Stimulated activated naive CD8-positive, alpha-beta T cell treated with anti-CD3 and anti-CD28 coated beads, Interleukin-15, amount 100 ng/mL, for 72 hours (primary cell): ENCODE data around the gene ZBTB5.
A peak's percentile ranks its signal among the peaks of the same experiment; 100 is the strongest.
"Not testable (repeated sequence)": the region's sequence is repeated elsewhere in the genome, so short reads cannot be mapped to it uniquely, and the experiment has no call there.

Experiments
- ATAC-seq: fragments of 150-1000 bp; cut with Tn5 transposase; 2 replicates; pipeline ENCODE4 v1.10.0; 2021; ENCODE audit warnings: mild to moderate bottlenecking, moderate library complexity
- DNase-seq, 2 donors: peaks; one replicate each; pipeline ENCODE4 v3.0.0; 2021 to 2022
- H3K27ac Mint-ChIP-seq, 2 donors: one replicate each; pipeline ENCODE4 v1.8.0; 2022; ENCODE audit warnings: mild to moderate bottlenecking in 2 of 2, mixed read lengths in 2 of 2, moderate library complexity in 2 of 2
- H3K27me3 Mint-ChIP-seq: one replicate; pipeline ENCODE4 v1.8.0; 2022; ENCODE audit warnings: mixed read lengths
- H3K4me1 Mint-ChIP-seq: one replicate; pipeline ENCODE4 v1.8.0; 2022; ENCODE audit warnings: mild to moderate bottlenecking, mixed read lengths
- H3K4me3 Mint-ChIP-seq, 2 donors: one replicate each; pipeline ENCODE4 v1.8.0; 2022; ENCODE audit warnings: mild to moderate bottlenecking in 2 of 2, mixed read lengths in 2 of 2, moderate library complexity in 1 of 2
- H3K9me3 Mint-ChIP-seq, 2 donors: one replicate each; pipeline ENCODE4 v1.8.0; 2022; ENCODE audit warnings: mixed read lengths in 2 of 2

ZBTB5 gene

DNA sequence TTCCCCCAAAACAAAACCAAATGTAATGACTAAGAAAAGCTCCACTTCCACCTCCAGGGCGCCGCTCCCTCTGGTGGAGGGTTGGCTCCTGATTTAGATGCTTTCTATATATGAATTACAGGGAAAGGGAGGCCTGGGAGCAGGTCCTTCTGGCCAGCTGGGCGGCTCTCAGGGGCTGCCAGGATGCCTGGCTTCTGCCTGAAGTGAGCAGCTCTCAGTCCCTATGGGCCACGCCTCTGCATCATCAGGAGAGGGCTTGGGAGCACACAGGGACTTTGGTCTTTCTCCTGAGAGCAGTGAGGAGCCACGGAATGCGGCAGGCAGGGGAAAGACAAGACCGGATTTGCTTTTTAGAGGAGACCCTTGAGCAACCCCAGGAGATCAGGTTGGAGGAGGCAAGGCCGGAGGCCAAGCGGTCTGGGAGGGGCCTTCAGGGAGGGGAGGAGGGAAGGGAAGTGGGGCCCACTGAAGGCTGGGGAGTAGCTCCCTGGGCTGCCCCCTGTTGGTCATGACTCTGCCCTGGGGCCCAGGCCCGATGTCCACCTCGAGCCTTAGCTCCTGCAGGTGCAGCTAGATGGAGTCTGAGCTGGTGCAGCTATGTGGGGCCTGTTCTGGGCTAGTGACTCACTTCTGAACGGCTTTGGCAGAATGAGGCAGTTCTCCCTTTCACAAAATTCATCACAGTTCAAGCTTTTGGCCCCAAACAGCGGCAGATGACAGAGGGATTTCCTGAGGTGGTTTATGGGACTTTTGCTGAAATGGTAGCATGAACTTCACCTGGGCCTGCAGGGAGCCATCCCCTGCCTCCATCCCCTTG, 54.1 kb downstream of the ZBTB5 start:
- peak; percentile 37 for ATAC-seq
- peak in 1 of 2 donors; percentile 25 for DNase-seq
- H3K9me3 Mint-ChIP-seq = no peaks in the 10 kb centered on the region
- peaks cover 13% of the 10 kb centered on the region for H3K27me3 Mint-ChIP-seq
- peaks cover 26% of the 10 kb centered on the region for H3K4me1 Mint-ChIP-seq
- no peak overlapping the region for H3K4me3 Mint-ChIP-seq
- peak overlapping the region; percentile 17 to 94 for H3K27ac Mint-ChIP-seq

DNA sequence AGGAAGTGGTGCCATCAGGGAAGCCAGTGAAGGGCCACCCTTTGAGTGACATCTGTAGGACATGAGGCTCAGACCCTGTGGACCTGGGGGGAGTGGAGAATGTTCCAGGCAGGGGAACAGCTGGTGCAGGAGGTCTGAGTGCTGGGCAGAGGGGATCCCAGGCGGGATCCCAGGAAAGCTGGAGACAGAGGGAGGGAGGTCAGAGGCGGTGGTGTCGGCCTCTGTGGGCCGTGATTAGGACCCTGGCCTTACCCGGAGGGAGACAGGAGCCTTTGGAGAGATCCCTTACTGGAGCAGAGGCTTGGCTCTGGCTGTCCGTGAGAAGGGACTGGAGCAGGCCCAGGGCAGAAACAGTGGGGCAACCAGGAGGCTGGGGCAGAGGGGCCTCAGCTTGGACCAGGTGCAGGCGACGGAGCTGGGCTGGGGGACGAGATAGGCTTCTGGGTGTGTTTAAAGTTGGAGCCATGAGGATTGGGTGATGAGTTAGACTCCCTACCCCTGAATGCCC, 54.8 kb downstream of the ZBTB5 start:
- peak overlapping the region in 1 of 2 donors; percentile 7 for H3K27ac Mint-ChIP-seq

DNA sequence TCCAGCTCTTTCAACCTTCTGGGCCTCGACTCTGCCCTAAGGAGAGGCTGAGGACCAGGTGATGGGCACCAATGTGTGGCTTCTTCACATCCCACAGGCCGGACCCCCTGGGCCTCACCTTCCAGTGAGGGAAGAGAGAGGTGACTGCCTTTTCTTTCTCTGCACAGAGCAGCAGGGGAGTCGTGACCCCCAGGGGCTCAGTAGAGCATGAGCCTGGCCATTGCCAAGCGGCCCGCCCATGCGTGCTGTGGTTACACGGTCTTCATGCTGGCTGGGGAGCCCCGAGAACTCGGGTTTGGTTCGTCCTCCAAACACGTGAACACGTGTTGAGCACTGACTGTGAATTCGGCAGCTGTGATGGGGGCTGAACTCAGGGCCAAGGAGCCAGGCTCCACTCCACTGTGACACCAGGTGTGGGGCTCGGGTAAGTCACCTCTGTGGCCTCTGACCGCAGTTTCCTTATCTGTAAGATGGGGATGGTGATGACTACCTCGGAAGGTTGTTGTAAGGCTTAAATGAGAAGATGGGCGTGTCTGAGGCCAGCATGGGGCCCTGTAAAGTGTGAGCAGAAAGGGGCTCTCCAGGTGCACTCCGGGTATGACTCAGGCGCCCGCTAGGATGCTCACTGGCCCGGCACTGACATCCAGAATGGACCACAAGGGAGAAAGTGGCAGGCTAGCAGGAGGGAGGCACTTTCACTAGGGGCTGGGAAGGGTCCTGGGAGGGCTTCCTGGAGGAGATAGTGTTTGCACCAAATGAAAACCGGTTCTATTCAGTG, 56.1 kb downstream of the ZBTB5 start:
- DNase-seq (peak in 1 of 2 donors; percentile 67), ATAC-seq (peak; percentile 88)
- Mint-ChIP-seq H3K9me3 (no peaks in the 10 kb centered on the region), H3K4me1 (peaks cover 18% of the 10 kb centered on the region), H3K4me3 (no peak overlapping the region), H3K27ac (no peak overlapping the region), H3K27me3 (no peaks in the 10 kb centered on the region)

More for the DNA sequence above, 54.8 kb downstream of the ZBTB5 start:
- no peak overlapping the region for H3K4me3 Mint-ChIP-seq
- peaks cover 10% of the 10 kb centered on the region for H3K27me3 Mint-ChIP-seq
- peaks cover 24% of the 10 kb centered on the region for H3K4me1 Mint-ChIP-seq
- DNase-seq = no peak
- ATAC-seq = no peak
- no peaks in the 10 kb centered on the region for H3K9me3 Mint-ChIP-seq

DNA sequence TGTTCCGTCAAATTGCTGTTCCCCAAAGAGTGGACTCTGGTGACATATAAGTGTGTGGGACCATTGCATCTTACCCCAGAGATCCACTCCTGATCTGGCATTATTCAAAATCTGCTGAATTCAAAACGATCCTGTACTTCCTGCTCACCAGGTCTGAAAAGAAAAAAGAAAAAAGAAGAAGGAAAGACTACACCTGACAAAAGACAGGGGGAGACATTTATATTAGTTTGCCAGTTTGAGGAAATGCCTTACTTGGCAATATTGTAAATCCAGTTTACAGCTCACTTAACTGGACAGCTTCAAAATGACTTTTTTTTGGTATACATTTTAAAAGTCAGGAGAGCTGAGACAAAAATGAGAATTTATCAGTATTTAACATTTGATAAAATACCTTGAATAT, 57.8 kb downstream of the ZBTB5 start:
- Mint-ChIP-seq H3K27me3 (no peaks in the 10 kb centered on the region), H3K27ac (no peak overlapping the region), H3K4me3 (no peak overlapping the region), H3K4me1 (peaks cover 25% of the 10 kb centered on the region), H3K9me3 (no peaks in the 10 kb centered on the region)
- DNase-seq (no peak), ATAC-seq (no peak)

DNA sequence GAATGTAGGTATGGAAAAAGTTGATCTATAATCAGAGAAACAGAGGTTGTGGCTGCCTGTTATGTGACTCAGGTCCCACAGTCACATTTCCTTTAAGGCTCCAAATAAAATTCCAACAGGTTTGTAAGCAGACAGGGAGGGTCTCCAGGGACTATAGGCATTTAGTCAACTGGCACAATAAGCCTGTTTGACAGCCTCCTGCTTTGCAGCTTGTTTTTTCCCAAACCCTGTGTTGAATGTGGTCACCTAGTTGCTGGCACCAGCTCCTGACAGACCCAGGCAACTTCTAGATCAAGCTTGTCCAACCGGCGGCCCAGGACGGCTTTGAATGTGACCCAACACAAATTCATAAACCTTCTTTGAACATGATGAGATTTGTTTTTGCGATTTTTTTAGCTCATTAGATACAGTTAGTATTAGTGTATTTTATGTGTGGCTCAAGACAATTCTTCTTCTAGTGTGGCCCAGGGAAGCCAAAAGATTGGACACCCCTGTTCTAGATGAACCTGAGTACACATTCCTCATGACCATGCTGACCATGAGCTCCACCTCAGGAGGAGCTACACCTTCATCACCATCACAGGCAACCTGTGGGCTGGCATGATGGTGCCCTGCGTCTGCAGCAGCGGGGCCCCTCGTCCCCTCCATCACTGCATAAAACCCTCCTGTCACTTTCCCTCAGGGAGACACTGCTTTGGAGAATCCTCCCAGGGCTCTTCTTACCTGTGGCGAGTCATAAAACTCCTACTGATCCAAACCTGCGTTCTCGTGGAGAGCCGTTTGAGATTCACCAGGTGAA, 58.4 kb downstream of the ZBTB5 start:
- Mint-ChIP-seq H3K9me3 (no peaks in the 10 kb centered on the region), H3K27me3 (no peaks in the 10 kb centered on the region), H3K4me1 (peaks cover 25% of the 10 kb centered on the region), H3K27ac (no peak overlapping the region), H3K4me3 (no peak overlapping the region)
- no peak for ATAC-seq
- no peak for DNase-seq

DNA sequence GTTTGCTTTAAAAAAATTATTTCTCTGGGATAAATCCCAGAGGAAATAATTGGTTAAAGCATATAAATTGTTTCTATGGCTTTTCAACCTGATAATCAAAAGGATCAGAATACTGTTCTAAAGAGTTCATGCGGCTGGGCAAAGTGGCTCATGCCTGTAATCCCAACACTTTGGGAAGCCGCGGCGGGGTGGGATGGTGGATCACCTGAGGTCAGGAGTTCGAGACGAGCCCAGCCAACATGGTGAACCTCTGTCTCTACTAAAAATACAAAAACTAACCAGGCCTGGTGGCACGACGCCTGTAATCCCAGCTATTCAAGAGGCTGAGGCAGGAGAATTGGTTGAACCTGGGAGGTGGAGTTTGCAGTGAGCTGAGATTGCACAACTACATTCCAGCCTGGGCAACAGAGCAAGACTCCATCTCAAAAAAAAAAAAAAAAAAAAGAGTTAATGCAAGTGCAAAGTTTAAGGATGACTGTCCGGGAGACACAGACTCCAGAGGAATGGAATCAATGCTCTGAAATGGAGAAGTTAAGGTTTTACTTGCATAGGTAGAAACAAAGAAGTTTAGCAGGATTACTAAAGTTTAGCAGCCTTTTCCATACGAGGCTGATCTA, 59.4 kb downstream of the ZBTB5 start:
- H3K9me3 Mint-ChIP-seq = no peaks in the 10 kb centered on the region
- ATAC-seq (no peak), DNase-seq (no peak)
- no peaks in the 10 kb centered on the region for H3K27me3 Mint-ChIP-seq
- peaks cover 21% of the 10 kb centered on the region for H3K4me1 Mint-ChIP-seq
- no peak overlapping the region for H3K27ac Mint-ChIP-seq
- H3K4me3 Mint-ChIP-seq = no peak overlapping the region

DNA sequence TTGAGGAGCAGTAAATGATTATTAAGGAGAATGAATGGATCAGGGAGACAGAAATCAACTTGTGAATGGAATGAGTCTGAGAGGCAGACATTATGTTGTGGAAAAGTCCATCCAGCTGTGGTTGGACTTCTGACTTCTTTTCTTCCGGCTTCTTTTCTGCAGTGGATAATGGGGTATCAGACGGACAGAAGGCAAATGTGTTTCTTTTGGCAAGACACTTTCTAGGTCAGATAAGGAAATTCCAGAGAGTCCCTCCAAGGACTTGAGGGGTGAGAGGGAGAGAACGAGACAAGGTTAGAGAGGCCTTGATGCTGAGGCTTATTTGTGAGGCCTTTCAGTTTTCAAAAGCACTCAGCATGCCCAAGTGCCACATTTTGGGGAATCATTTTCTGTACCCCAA, 59.9 kb downstream of the ZBTB5 start:
- DNase-seq (no peak), ATAC-seq (no peak)
- Mint-ChIP-seq H3K27me3 (no peaks in the 10 kb centered on the region), H3K4me3 (no peak overlapping the region), H3K4me1 (peaks cover 18% of the 10 kb centered on the region), H3K9me3 (no peaks in the 10 kb centered on the region), H3K27ac (no peak overlapping the region)

DNA sequence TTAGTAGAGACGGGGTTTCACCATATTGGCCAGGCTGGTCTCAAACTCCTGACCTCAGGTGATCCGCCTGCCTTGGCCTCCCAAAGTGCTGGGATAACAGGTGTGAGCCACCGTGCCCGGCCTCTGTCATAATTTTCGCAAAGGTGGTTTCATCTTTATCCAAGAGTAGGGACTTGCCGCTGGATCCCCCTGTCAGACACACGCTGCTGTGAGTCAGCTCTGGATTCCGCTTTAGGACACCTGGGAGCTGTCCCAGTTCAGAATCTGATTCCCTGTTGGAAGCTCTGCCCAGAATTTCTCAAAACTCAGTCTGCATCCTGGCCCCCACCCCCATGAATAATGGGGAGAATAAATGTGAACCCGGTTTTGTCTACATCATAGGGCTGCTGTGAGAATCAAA, 60.7 kb downstream of the ZBTB5 start:
- Mint-ChIP-seq H3K27me3 (no peaks in the 10 kb centered on the region), H3K4me3 (no peak overlapping the region), H3K4me1 (peaks cover 14% of the 10 kb centered on the region), H3K27ac (no peak overlapping the region), H3K9me3 (no peaks in the 10 kb centered on the region)
- DNase-seq (no peak), ATAC-seq (no peak)

DNA sequence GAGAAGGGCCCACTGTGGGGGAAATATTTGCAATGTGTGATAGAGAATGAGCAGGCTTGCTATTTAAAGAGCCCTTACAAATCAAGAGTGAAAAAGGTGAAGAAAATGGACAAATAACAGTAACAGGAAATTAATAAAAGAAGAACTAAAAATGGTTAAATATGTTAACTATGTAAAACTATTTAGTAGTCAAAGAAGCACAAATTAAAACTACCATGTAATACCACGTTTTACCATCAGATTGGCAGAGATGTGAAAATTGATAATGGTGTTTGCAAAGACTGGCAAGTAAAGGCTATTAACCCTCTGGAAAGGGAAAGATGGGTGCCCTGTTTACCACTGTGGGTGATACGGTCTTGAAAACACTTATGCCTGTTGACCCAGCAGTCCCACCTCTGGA, 65.9 kb downstream of the ZBTB5 start:
- Mint-ChIP-seq H3K9me3 (no peaks in the 10 kb centered on the region), H3K4me3 (no peak overlapping the region), H3K27ac (no peak overlapping the region), H3K27me3 (no peaks in the 10 kb centered on the region), H3K4me1 (peaks cover 8% of the 10 kb centered on the region)
- ATAC-seq = no peak
- no peak for DNase-seq

DNA sequence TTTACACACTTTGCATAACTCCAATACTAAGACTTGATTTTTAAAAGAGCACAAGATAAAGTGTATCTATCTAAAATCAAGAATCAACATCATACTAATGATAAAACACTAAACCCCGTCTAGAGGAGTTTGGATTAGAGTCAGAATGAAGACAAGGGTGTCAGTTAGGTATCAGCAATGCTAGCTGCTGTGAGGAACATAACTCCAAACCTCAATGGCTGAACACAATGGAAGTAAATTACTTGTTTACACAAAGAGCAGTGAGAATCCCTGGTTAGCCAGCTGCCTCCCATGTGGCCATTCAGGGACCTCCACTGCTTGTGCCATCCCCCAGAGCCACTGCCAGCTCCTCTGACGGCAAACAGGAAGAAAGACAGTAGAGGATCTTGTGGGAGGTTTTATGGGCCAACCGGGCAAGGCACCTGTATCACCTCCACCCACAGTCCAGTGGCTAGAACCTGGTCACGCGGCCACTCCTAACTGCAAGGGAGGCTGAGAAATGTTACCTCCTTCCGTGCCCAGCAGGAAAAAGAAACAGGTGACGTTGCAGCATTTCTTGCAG, 66.7 kb downstream of the ZBTB5 start:
- H3K4me3 Mint-ChIP-seq = no peak overlapping the region
- DNase-seq = no peak
- peaks cover 8% of the 10 kb centered on the region for H3K4me1 Mint-ChIP-seq
- no peak for ATAC-seq
- H3K27me3 Mint-ChIP-seq = no peaks in the 10 kb centered on the region
- no peak overlapping the region for H3K27ac Mint-ChIP-seq
- H3K9me3 Mint-ChIP-seq = no peaks in the 10 kb centered on the region

DNA sequence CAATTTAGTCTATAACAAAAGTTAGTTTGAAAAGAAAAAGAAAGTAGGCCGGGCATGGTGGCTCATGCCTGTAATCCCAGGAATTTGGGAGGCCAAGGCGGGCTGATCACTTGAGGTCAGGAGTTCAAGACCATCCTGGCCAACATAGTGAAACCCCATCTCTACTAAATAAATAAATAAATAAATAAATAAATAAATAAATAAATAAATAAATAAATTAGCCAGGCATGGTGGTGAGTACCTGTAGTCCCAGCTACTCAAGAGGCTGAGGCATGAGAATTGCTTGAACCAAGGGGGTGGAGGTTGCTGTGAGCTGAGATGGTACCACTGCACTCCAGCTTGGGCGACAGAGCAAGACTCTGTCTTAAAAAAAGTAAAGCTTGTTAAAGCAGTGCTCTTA, 67.3 kb downstream of the ZBTB5 start:
- H3K27me3 Mint-ChIP-seq, H3K27ac Mint-ChIP-seq, H3K4me1 Mint-ChIP-seq, DNase-seq, ATAC-seq, H3K9me3 Mint-ChIP-seq, H3K4me3 Mint-ChIP-seq: not testable (repeated sequence)

DNA sequence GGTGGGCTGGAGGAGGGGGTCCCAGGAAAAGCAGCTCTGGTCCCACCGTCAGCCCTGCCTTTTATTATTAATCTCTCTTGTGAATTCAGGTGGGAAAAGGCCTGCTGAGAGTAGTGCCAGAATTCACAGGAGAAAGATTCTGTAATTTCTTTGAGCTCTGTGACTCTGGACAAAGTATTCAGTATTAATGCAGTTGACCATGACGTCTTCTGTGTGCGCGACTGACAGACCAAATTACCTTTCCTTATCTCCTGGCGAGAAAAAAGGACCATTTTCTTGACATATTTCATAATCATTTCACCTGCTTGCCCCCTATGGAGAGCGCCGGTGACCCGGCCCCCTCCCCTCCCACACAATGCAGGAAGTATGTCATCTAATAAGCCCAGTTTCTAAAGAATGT, 69.6 kb downstream of the ZBTB5 start:
- Mint-ChIP-seq H3K4me3 (no peak overlapping the region), H3K9me3 (no peaks in the 10 kb centered on the region), H3K27ac (no peak overlapping the region), H3K4me1 (peaks cover 4% of the 10 kb centered on the region), H3K27me3 (no peaks in the 10 kb centered on the region)
- no peak for DNase-seq
- no peak for ATAC-seq

DNA sequence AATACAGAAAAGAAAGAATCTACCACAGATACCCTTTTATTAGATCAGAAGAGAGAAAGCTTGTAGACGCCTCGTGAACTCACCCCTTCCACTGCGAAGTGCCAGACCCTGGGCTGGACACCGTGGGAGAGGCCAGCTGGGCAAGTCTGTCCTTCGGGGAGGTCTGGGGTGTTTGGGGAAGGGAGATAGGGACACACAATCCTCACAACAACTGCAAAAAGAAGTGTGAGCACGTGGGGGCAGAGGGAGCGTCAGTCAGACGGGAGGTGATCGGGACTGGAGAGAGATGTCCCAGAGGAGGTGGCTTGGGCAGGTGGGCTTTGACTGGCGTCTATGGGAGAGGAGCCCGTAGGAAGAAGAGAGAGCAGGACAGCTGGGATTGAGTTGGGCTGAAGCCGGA, 70.0 kb downstream of the ZBTB5 start:
- DNase-seq (no peak), ATAC-seq (no peak)
- Mint-ChIP-seq H3K4me3 (no peak overlapping the region), H3K27ac (peak overlapping the region in 1 of 2 donors; percentile 38), H3K9me3 (no peaks in the 10 kb centered on the region), H3K4me1 (peaks cover 5% of the 10 kb centered on the region), H3K27me3 (no peaks in the 10 kb centered on the region)

DNA sequence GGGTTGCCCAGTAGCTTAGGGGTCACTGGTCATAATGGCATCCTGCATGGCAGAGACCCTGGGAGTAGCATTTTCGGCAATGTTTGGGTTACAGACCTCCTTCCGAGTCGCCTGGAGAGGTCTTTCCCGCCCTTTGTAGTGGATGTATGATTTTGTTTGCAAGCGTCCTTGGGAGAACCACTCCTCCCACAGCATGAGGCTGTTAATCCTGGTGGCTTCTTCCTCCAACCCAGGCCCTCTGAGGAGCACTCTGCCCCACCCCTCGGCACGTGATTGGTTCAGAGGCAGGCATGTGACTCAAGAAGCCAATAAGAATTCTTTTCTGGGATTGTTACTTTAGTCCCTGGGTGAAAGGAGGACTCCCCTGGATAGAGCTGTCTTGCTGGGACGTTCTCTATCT, 73.0 kb downstream of the ZBTB5 start:
- Mint-ChIP-seq H3K4me1 (peaks cover 5% of the 10 kb centered on the region), H3K9me3 (no peaks in the 10 kb centered on the region), H3K27me3 (no peaks in the 10 kb centered on the region), H3K4me3 (no peak overlapping the region), H3K27ac (no peak overlapping the region)
- ATAC-seq (no peak), DNase-seq (no peak)

DNA sequence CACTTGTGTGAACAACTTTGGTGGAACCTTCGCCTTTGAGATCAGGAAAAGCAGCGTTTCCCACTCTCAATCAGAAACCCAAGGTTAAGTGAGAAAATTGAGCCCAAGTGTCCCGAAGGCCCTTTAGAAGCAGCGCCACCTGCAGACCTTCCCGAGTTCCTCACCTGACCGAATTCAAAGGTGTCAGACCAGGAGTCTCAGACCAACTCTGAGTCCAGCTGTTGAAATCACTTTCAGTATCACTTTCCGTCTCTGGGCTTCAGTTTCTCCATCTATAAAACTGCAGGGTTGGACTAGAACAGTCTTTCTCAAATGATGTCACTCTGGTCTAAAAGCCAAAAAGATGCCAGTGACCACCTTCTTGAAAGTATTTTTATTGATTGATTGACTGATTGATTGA, 74.5 kb downstream of the ZBTB5 start:
- Mint-ChIP-seq H3K9me3 (no peaks in the 10 kb centered on the region), H3K27me3 (no peaks in the 10 kb centered on the region), H3K4me3 (no peak overlapping the region), H3K27ac (no peak overlapping the region), H3K4me1 (peaks cover 5% of the 10 kb centered on the region)
- peak in 1 of 2 donors; percentile 29 for DNase-seq
- peak; percentile 52 for ATAC-seq
